Activated CD4-positive, CD25-positive, alpha-beta regulatory T cell (primary cell): ENCODE measurements around the gene CDK5RAP3.
"Not testable (repeated sequence)": the region's sequence is repeated elsewhere in the genome, so short reads cannot be mapped to it uniquely, and the experiment has no call there.

Experiments used
- DNase-seq, 4 experiments: peaks; one replicate each; lab custom pipeline; 2025; lab: John Stamatoyannopoulos, UW

CDK5RAP3 gene

GRCh38 chr17:47975189-47975822, 4.4 kb downstream of the CDK5RAP3 start:
- DNase-seq = no peak

GRCh38 chr17:47975823-47976205, 4.9 kb downstream of the CDK5RAP3 start:
- no peak for DNase-seq

- DNase-seq = peak in 3 of 4 experiments; percentile 10 to 16 (median 12)
Measured at GRCh38 chr17:47978324-47978723, 7.4 kb downstream of the CDK5RAP3 start.

- no peak for DNase-seq
Measured at GRCh38 chr17:47980541-47980940, 9.6 kb downstream of the CDK5RAP3 start.

- DNase-seq = no peak
Measured at GRCh38 chr17:47981462-47981861, 10.5 kb downstream of the CDK5RAP3 start.

GRCh38 chr17:47982091-47982617, 11.2 kb downstream of the CDK5RAP3 start:
- DNase-seq = no peak

- DNase-seq = no peak
Measured at GRCh38 chr17:47982645-47983390, 11.9 kb downstream of the CDK5RAP3 start.

GRCh38 chr17:47983492-47984223, 12.7 kb downstream of the CDK5RAP3 start:
- no peak for DNase-seq

- no peak for DNase-seq
Measured at GRCh38 chr17:47986520-47986919, 15.6 kb downstream of the CDK5RAP3 start.

GRCh38 chr17:47987240-47987835, 16.4 kb downstream of the CDK5RAP3 start:
- DNase-seq = no peak

GRCh38 chr17:47988445-47988844, 17.5 kb downstream of the CDK5RAP3 start:
- DNase-seq = not testable (repeated sequence)

- no peak for DNase-seq
Measured at GRCh38 chr17:47989159-47989558, 18.2 kb downstream of the CDK5RAP3 start.

- DNase-seq = no peak
Measured at GRCh38 chr17:47989700-47990099, 18.8 kb downstream of the CDK5RAP3 start.

GRCh38 chr17:47990962-47991731, 20.2 kb downstream of the CDK5RAP3 start:
- DNase-seq = no peak

GRCh38 chr17:47992216-47992615, 21.3 kb downstream of the CDK5RAP3 start:
- no peak for DNase-seq

GRCh38 chr17:47993031-47993564, 22.2 kb downstream of the CDK5RAP3 start:
- no peak for DNase-seq

GRCh38 chr17:47993964-47994363, 23.1 kb downstream of the CDK5RAP3 start:
- no peak for DNase-seq

- no peak for DNase-seq
Measured at GRCh38 chr17:47994724-47995123, 23.8 kb downstream of the CDK5RAP3 start.

- no peak for DNase-seq
Measured at GRCh38 chr17:47995241-47995935, 24.5 kb downstream of the CDK5RAP3 start.

GRCh38 chr17:47996201-47996600, 25.3 kb downstream of the CDK5RAP3 start:
- no peak for DNase-seq

GRCh38 chr17:47997586-47997985, 26.7 kb downstream of the CDK5RAP3 start:
- no peak for DNase-seq
